Measurements from ENCODE around the gene LRRFIP1.

Gene LRRFIP1

DNA sequence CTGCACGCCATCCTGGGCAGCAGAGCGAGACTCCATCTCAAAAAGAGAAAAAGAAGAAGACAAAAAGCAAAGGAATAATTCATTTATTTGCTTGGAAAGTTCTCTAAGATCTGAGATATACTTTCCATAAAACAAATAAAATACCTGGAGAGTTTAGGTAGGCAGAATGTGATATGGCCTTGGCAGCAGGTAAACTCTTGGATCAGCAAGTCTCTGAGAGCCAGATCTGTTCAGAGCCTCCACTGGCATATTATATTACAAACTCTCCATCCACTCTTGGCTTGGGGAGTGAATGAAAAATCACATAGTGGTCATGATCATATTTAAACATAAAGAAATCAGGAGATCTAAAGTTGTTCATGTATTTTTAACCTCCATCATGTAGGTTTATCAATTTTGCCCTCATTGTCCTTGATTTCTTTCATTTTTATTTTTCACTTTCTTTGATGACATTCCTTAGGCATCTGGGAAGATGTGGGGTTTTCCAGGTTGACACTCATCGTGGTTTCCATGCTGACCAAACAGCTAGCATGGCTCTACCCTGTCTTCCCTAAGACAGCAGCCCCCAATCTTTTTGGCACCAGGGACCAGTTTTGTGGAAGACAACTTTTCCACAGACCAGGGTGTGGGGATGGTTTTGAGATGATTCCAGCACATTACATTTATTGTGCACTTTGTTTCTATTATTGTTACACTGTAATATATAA, 10.2 kb downstream of the LRRFIP1 start:
- Histone ChIP-seq H3K4me3 (ENCODE audit: low read length) (no peak overlapping the region), H3K4me1 (ENCODE audit: insufficient read depth, low read length) (no peaks in the 10 kb centered on the region), H3K9me3 (ENCODE audit: insufficient read depth, low read depth, low read length) (no peaks in the 10 kb centered on the region; the same call in 1 of the 2 replicates), H3K36me3 (ENCODE audit: insufficient read depth, low read depth, low read length) (0 out of 2 replicates have a peak, but pooled peaks cover 6% of the 10 kb centered on the region), H3K9ac (ENCODE audit: low read depth, low read length) (no peak overlapping the region), H3K27ac (ENCODE audit: low read length) (no peak overlapping the region), H3K27me3 (ENCODE audit: insufficient read depth, low read length) (no peaks in the 10 kb centered on the region)

DNA sequence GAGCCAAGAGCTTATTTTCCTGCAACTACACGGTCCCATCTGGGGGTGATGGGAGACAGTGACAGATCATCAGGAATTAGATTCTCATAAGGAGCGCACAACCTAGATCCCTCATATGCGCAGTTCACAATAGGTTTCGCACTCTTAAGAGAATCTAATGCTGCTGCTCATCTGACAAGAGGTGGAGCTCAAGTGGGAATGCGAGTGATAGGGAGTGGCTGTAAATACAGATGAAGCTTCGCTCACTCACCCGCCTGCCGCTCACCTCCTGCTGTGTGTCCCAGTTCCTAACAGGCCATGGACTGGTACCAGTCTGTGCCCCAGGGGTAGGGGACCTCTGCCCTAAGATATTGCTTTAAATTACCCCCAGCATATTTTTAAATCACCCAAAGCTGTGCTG, 10.8 kb downstream of the LRRFIP1 start:
- H3K9ac ChIP-seq (ENCODE audit: low read depth, low read length): no peak overlapping the region
- H3K36me3 ChIP-seq (ENCODE audit: insufficient read depth, low read depth, low read length): 0 out of 2 replicates have a peak, but pooled peaks cover 6% of the 10 kb centered on the region
- H3K9me3 ChIP-seq (ENCODE audit: insufficient read depth, low read depth, low read length): no peaks in the 10 kb centered on the region; the same call in 1 of the 2 replicates
- no peak overlapping the region for H3K27ac ChIP-seq (ENCODE audit: low read length)
- H3K4me3 ChIP-seq (ENCODE audit: low read length): no peak overlapping the region
- H3K27me3 ChIP-seq (ENCODE audit: insufficient read depth, low read length): no peaks in the 10 kb centered on the region
- no peaks in the 10 kb centered on the region for H3K4me1 ChIP-seq (ENCODE audit: insufficient read depth, low read length)

DNA sequence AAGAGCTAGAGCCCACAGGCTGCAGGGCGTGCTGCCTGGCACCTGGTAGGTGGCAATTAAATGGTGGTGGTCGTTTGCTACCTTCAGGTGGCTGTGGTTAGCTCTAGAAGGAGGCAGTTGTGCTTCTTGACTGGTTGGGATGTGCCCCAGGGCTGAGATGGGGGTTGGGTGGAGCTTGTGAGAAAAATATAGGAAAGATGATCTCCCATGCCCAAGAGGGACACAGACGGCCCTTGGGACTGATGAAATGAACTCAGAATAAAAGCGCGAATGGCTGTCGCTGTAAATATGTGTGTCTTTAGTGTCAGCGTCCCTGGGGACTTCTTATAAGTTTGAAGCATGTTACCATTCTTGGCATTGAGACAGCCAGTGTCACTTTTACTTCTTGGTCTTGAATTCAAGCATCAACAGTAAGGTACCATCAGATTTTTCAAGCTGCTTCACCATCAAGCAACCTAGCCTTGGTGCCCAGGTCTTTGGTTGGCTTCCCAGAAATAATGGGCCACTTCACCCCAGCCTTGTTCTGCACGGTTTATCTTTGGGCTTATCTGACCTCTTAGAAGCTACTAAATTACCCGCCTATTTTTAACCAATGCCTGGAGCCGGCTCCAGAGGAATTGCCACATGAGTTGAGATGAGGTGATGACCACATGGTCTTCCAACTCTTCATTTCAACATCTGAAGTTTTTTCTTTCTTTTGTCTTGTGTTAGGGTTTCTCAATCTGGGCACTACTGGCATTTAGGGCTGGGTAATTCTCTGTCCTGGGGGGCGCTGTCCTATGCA, 11.9 kb downstream of the LRRFIP1 start:
- Histone ChIP-seq H3K27ac (ENCODE audit: low read length) (no peak overlapping the region), H3K27me3 (ENCODE audit: insufficient read depth, low read length) (no peaks in the 10 kb centered on the region), H3K36me3 (ENCODE audit: insufficient read depth, low read depth, low read length) (0 out of 2 replicates have a peak, but pooled peaks cover 6% of the 10 kb centered on the region), H3K4me3 (ENCODE audit: low read length) (no peak overlapping the region), H3K4me1 (ENCODE audit: insufficient read depth, low read length) (no peaks in the 10 kb centered on the region), H3K9ac (ENCODE audit: low read depth, low read length) (no peak overlapping the region), H3K9me3 (ENCODE audit: insufficient read depth, low read depth, low read length) (no peaks in the 10 kb centered on the region; the same call in 1 of the 2 replicates)

- no peak overlapping the region for H3K4me3 ChIP-seq (ENCODE audit: low read length)
- H3K9me3 ChIP-seq (ENCODE audit: insufficient read depth, low read depth, low read length): no peaks in the 10 kb centered on the region; the same call in 1 of the 2 replicates
- no peak overlapping the region for H3K9ac ChIP-seq (ENCODE audit: low read depth, low read length)
- no peaks in the 10 kb centered on the region for H3K27me3 ChIP-seq (ENCODE audit: insufficient read depth, low read length)
- H3K4me1 ChIP-seq (ENCODE audit: insufficient read depth, low read length): no peaks in the 10 kb centered on the region
- H3K27ac ChIP-seq (ENCODE audit: low read length): no peak overlapping the region
- 0 out of 2 replicates have a peak, but pooled peaks cover 6% of the 10 kb centered on the region for H3K36me3 ChIP-seq (ENCODE audit: insufficient read depth, low read depth, low read length)
Observed at GRCh38 chr2:237639836-237640220, 12.4 kb downstream of the LRRFIP1 start.

DNA sequence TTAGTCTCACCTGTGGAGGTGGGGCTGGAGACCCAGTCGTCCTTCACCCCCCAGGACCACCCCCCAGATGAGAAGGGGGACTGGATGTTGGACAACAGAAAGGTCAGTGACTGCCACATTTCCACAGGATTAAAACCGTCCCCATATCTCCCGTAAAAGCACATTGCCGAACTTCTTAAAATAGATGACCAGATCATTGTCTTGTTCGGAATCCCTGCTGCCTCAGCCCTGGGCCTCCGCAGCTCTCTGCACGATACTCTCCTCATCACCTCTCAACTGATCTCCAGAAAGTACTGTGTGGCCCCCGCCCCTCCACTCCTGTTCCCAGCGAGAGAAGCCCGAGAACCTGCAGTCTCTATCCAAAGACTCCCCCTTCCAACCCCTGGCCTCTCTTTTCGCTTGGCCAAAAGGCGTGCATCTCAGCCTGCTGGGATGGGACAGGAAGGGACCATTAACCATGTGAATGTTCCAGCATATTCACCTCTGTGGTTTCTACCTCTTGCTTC, 13.2 kb downstream of the LRRFIP1 start:
- Histone ChIP-seq H3K9ac (ENCODE audit: low read depth, low read length) (no peak overlapping the region), H3K4me3 (ENCODE audit: low read length) (no peak overlapping the region), H3K4me1 (ENCODE audit: insufficient read depth, low read length) (no peaks in the 10 kb centered on the region), H3K36me3 (ENCODE audit: insufficient read depth, low read depth, low read length) (0 out of 2 replicates have a peak, but pooled peaks cover 6% of the 10 kb centered on the region), H3K9me3 (ENCODE audit: insufficient read depth, low read depth, low read length) (no peaks in the 10 kb centered on the region), H3K27ac (ENCODE audit: low read length) (no peak overlapping the region), H3K27me3 (ENCODE audit: insufficient read depth, low read length) (no peaks in the 10 kb centered on the region)

GRCh38 chr2:237642038-237642734, 14.8 kb downstream of the LRRFIP1 start:
- no peak overlapping the region for H3K27ac ChIP-seq (ENCODE audit: low read length)
- H3K4me1 ChIP-seq (ENCODE audit: insufficient read depth, low read length): no peaks in the 10 kb centered on the region
- 0 out of 2 replicates have a peak, but pooled peaks cover 6% of the 10 kb centered on the region for H3K36me3 ChIP-seq (ENCODE audit: insufficient read depth, low read depth, low read length)
- no peak overlapping the region for H3K9ac ChIP-seq (ENCODE audit: low read depth, low read length)
- H3K4me3 ChIP-seq (ENCODE audit: low read length): no peak overlapping the region
- H3K9me3 ChIP-seq (ENCODE audit: insufficient read depth, low read depth, low read length): no peaks in the 10 kb centered on the region
- no peaks in the 10 kb centered on the region for H3K27me3 ChIP-seq (ENCODE audit: insufficient read depth, low read length)

DNA sequence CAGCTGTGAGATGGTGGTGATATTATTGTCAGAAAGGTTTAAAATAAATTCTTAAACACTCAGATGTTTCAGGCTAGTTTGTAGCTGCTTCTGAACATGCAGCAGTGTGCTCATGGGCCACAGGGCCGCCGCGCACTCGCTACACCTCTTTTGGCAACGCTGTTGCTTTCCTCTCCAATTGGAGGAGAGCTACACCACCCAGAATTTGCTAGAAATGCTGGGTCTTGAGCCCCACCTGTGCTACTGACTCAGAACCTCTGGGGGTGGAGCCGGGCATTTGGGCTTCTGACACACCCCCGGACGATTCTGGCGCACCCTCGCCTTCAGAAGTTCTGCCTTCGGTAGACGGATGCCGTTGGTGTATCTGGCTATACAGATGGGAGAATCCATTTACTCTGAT, 15.7 kb downstream of the LRRFIP1 start:
- Histone ChIP-seq H3K36me3 (ENCODE audit: insufficient read depth, low read depth, low read length) (0 out of 2 replicates have a peak, but pooled peaks cover 6% of the 10 kb centered on the region), H3K9ac (ENCODE audit: low read depth, low read length) (no peak overlapping the region), H3K9me3 (ENCODE audit: insufficient read depth, low read depth, low read length) (no peaks in the 10 kb centered on the region), H3K4me3 (ENCODE audit: low read length) (no peak overlapping the region), H3K27ac (ENCODE audit: low read length) (no peak overlapping the region), H3K4me1 (ENCODE audit: insufficient read depth, low read length) (no peaks in the 10 kb centered on the region), H3K27me3 (ENCODE audit: insufficient read depth, low read length) (no peaks in the 10 kb centered on the region)

- Histone ChIP-seq H3K27ac (ENCODE audit: low read length) (no peak overlapping the region), H3K27me3 (ENCODE audit: insufficient read depth, low read length) (no peaks in the 10 kb centered on the region), H3K9me3 (ENCODE audit: insufficient read depth, low read depth, low read length) (no peaks in the 10 kb centered on the region), H3K4me3 (ENCODE audit: low read length) (no peak overlapping the region), H3K36me3 (ENCODE audit: insufficient read depth, low read depth, low read length) (0 out of 2 replicates have a peak, but pooled peaks cover 6% of the 10 kb centered on the region), H3K9ac (ENCODE audit: low read depth, low read length) (no peak overlapping the region), H3K4me1 (ENCODE audit: insufficient read depth, low read length) (no peaks in the 10 kb centered on the region)
Observed at GRCh38 chr2:237643582-237644380, 16.4 kb downstream of the LRRFIP1 start.

DNA sequence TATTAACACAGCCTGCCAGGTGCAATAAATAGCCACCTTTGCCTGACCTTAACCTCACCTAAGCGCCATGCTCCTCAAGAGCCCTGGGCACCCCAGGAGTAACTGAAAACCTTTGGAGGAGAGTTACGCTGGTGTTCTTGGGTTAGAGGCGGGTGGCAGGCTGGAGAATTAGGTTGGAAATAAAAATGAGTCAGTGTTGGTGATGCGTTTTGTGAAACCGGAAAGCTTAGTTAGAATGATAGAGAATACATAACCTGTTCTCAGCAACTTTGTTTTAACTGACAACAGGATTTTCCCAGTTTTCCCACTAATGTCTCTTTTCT, 17.0 kb downstream of the LRRFIP1 start:
- no peaks in the 10 kb centered on the region for H3K27me3 ChIP-seq (ENCODE audit: insufficient read depth, low read length)
- no peaks in the 10 kb centered on the region for H3K9me3 ChIP-seq (ENCODE audit: insufficient read depth, low read depth, low read length)
- no peak overlapping the region for H3K9ac ChIP-seq (ENCODE audit: low read depth, low read length)
- no peak overlapping the region for H3K27ac ChIP-seq (ENCODE audit: low read length)
- 0 out of 2 replicates have a peak, but pooled peaks cover 6% of the 10 kb centered on the region for H3K36me3 ChIP-seq (ENCODE audit: insufficient read depth, low read depth, low read length)
- H3K4me1 ChIP-seq (ENCODE audit: insufficient read depth, low read length): no peaks in the 10 kb centered on the region
- no peak overlapping the region for H3K4me3 ChIP-seq (ENCODE audit: low read length)

- no peak overlapping the region for H3K9ac ChIP-seq (ENCODE audit: low read depth, low read length)
- H3K4me3 ChIP-seq (ENCODE audit: low read length): no peak overlapping the region
- no peak overlapping the region for H3K27ac ChIP-seq (ENCODE audit: low read length)
- H3K4me1 ChIP-seq (ENCODE audit: insufficient read depth, low read length): no peaks in the 10 kb centered on the region
- H3K9me3 ChIP-seq (ENCODE audit: insufficient read depth, low read depth, low read length): no peaks in the 10 kb centered on the region
- H3K27me3 ChIP-seq (ENCODE audit: insufficient read depth, low read length): no peaks in the 10 kb centered on the region
- H3K36me3 ChIP-seq (ENCODE audit: insufficient read depth, low read depth, low read length): 0 out of 2 replicates have a peak, but pooled peaks cover 6% of the 10 kb centered on the region
Observed at GRCh38 chr2:237645261-237645660, 17.9 kb downstream of the LRRFIP1 start.

Measured in iPS-20b (cell line).